Stomach (tissue), 9 donors: ENCODE measurements around the gene PIR. TPM values are rescaled to one million over a fixed set of nuclear protein-coding genes. Genes with fewer than 3 reads are reported as not detected.

Experiments used
- DNase-seq, 2 donors: peaks; one replicate each; pipeline versions ENCODE4 v3.0.0 to v3.0.0-alpha.2; 2013 to 2019
- H3K27ac ChIP-seq, 5 donors: fragments of 200-600 bp in 4 of 5; sonication (generic) in 4 of 5; one replicate each; pipeline ENCODE4 v1.5.1; 2013 to 2019; ENCODE audit warnings: mild to moderate bottlenecking in 1 of 5, moderate library complexity in 1 of 5
- H3K27me3 ChIP-seq, 3 donors: fragments of 200-600 bp; sonication (generic); one replicate each; pipeline ENCODE4 v1.5.1; 2017 to 2019; ENCODE audit warnings: mixed run types in 1 of 3
- H3K36me3 ChIP-seq, 4 donors: fragments of 200-600 bp; sonication (generic); 1 replicate in 3 of 4; 2 replicates in 1 of 4; pipeline ENCODE4 v1.5.1; 2016 to 2019
- H3K4me1 ChIP-seq, 4 donors: fragments of 200-600 bp; sonication (generic); one replicate each; pipeline ENCODE4 v1.5.1; 2016 to 2019
- H3K4me3 ChIP-seq, 4 donors: fragments of 200-600 bp; sonication (generic) in 3 of 4; one replicate each; pipeline ENCODE4 v1.5.1; 2016 to 2019; ENCODE audit warnings: mild to moderate bottlenecking in 1 of 4
- H3K9me3 ChIP-seq, 4 donors: fragments of 200-600 bp; sonication (generic); one replicate each; pipeline ENCODE4 v1.5.1; 2016 to 2019
- EP300 ChIP-seq: sonication (generic); formaldehyde crosslinking; IDR thresholded peaks from one replicate; pipeline ENCODE4 v1.6.1; 2017; ENCODE audit warnings: antibody characterized with exemption
- POLR2A ChIP-seq, 4 donors: fragments of 450-650 bp; IDR thresholded peaks; one replicate each; pipeline ENCODE4 v1.6.1; 2016; ENCODE audit warnings: antibody characterized with exemption in 4 of 4, control low read depth in 2 of 4, mild to moderate bottlenecking in 1 of 4, moderate library complexity in 1 of 4
- POLR2AphosphoS5 ChIP-seq, 3 donors: sonication (generic); formaldehyde crosslinking; IDR thresholded peaks; one replicate each; pipeline ENCODE4 v1.6.1; 2016; ENCODE audit warnings: antibody characterized with exemption in 3 of 3
- WGBS, 5 donors: extraction: QIAGEN DNeasy Blood & Tissue Kit in 3 of 5; methylation state at CpG; one replicate each; pipeline versions ENCODE4 v1.1.5 to v1.1.7; 2013 to 2018; 5-methylcytosine and 5-hydroxymethylcytosine counted together
- intact Hi-C: fragments of 100-400 bp; cut with DNase I; formaldehyde crosslinking; loops from one replicate; pipeline ENCODE4 v1.15.1; 2023; ENCODE audit warnings: low total_unique reads
- polyA plus RNA-seq, 3 donors: library from polyadenylated mRNA; stranded (reverse); fragments of 200-250 nt; gene quantifications; one replicate each; pipeline ENCODE4 v1.2.3, GENCODE V29; 2013
- total RNA-seq, 5 donors: library from RNA; depleted of rRNA; stranded (reverse); fragments of >200 nt; gene quantifications; one replicate each; pipeline versions ENCODE4 v1.1.0 to v1.2.3, GENCODE V29; 2014 to 2016
- TF ChIP-seq, protein P1 (sequence below), 7 experiments: fragments of 450-650 bp in 4 of 7; fragments of 200-600 bp in 3 of 7; sonication (generic) in 3 of 7; IDR thresholded peaks; one replicate each; pipeline ENCODE4 v1.5.1; 2016 to 2019; ENCODE audit warnings: antibody characterized with exemption in 7 of 7, control low read depth in 2 of 7, mild to moderate bottlenecking in 1 of 7
- donor health status: healthy with polysubstance abuse.
- donor health status: Bipolar disorder and iron deficiency.
- donor health status: healthy.

The PIR gene
- total and polyA plus RNA-seq, 8 donors: 5.2 to 47.5 (median 12.7) TPM

DNA sequence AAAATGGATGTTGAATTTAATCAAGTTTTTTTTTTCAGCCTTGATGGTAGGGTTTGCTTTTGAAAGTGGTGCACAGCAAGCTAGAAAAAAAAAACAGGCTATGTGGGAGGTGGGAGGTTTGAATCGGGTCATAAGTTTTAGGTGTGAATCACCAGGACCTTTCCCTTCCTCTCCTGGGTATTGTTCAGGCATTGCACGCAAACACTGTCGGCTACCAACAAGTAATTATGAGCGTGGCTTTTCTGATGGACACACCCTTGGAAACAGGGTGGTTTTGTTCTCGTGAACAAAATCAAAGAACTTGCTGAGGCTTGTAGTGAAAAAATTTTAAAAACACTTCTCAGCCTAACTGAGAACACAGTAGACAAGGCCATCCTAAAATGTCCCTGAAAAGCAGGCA lies 18.1 kb downstream of the PIR start:
- Histone ChIP-seq H3K27me3 (no peaks in the 10 kb centered on the region), H3K9me3 (no peaks in the 10 kb centered on the region), H3K4me3 (no peak overlapping the region), H3K27ac (peak overlapping the region in 3 of 5 donors; percentile 39 to 51 (median 48)), H3K36me3 (peaks cover 0 to 8% (median 3%) of the 10 kb centered on the region in 4 donors), H3K4me1 (no peaks in the 10 kb centered on the region)
- intact Hi-C loops: no loop called here
- TF ChIP-seq, protein P1, sequence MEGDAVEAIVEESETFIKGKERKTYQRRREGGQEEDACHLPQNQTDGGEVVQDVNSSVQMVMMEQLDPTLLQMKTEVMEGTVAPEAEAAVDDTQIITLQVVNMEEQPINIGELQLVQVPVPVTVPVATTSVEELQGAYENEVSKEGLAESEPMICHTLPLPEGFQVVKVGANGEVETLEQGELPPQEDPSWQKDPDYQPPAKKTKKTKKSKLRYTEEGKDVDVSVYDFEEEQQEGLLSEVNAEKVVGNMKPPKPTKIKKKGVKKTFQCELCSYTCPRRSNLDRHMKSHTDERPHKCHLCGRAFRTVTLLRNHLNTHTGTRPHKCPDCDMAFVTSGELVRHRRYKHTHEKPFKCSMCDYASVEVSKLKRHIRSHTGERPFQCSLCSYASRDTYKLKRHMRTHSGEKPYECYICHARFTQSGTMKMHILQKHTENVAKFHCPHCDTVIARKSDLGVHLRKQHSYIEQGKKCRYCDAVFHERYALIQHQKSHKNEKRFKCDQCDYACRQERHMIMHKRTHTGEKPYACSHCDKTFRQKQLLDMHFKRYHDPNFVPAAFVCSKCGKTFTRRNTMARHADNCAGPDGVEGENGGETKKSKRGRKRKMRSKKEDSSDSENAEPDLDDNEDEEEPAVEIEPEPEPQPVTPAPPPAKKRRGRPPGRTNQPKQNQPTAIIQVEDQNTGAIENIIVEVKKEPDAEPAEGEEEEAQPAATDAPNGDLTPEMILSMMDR (IDR thresholded peaks at IDR 0.05): no peak
- peak in 1 of 3 donors; percentile 6 for TF ChIP-seq POLR2AphosphoS5 (IDR thresholded peaks at IDR 0.05)
- DNase-seq: peak in 1 of 2 donors; percentile 65
- WGBS, 5 donors: 32 to 53% (median 35%) methylated on average over 4 to 5 of the region's 5 CpGs

- no peak for TF ChIP-seq POLR2A (IDR thresholded peaks at IDR 0.05)
- TF ChIP-seq, protein P1 (IDR thresholded peaks at IDR 0.05): no peak
- no peak for TF ChIP-seq POLR2AphosphoS5 (IDR thresholded peaks at IDR 0.05)
- TF ChIP-seq EP300: no peak
- no peak overlapping the region for H3K27ac ChIP-seq
- no peak for DNase-seq
- intact Hi-C loops: no loop called here
- peaks cover 0 to 8% (median 3%) of the 10 kb centered on the region in 4 donors for H3K36me3 ChIP-seq
- no peaks in the 10 kb centered on the region for H3K27me3 ChIP-seq
- H3K4me1 ChIP-seq: no peaks in the 10 kb centered on the region
- no peaks in the 10 kb centered on the region for H3K9me3 ChIP-seq
- H3K4me3 ChIP-seq: no peak overlapping the region
- 71 to 90% (median 82%) methylated on average over 4 of the region's 4 CpGs for WGBS, 5 donors
These were observed 19.1 kb downstream of the PIR start for GRCh38 chrX:15474028-15474427.

DNA sequence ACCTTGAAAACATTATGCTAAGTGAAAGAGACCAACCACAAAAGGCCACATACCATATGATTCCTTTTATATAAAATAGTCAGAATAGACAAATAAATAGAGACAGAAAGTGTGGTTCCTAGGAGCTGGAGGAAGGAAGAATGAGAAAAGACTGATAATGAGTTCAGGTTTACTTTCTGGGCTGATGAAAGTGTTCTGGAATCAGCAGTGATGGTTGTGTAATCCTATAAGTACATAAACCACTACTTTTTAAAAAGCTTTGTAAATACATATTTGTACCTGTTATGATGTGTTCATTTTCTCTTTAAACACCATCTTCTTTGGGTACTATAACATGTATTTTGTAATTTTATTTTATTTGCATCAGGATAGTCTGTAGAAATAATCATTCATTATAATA lies 20.6 kb downstream of the PIR start:
- intact Hi-C loops: no loop called here
- H3K27me3 ChIP-seq: no peaks in the 10 kb centered on the region
- no peaks in the 10 kb centered on the region for H3K9me3 ChIP-seq
- no peak for TF ChIP-seq POLR2AphosphoS5 (IDR thresholded peaks at IDR 0.05)
- TF ChIP-seq POLR2A (IDR thresholded peaks at IDR 0.05): no peak
- no peak for TF ChIP-seq EP300
- TF ChIP-seq, protein P1 (IDR thresholded peaks at IDR 0.05): no peak
- DNase-seq: no peak
- H3K27ac ChIP-seq: no peak overlapping the region
- H3K4me3 ChIP-seq: no peak overlapping the region
- H3K4me1 ChIP-seq: no peaks in the 10 kb centered on the region
- no peaks in the 10 kb centered on the region for H3K36me3 ChIP-seq

DNA sequence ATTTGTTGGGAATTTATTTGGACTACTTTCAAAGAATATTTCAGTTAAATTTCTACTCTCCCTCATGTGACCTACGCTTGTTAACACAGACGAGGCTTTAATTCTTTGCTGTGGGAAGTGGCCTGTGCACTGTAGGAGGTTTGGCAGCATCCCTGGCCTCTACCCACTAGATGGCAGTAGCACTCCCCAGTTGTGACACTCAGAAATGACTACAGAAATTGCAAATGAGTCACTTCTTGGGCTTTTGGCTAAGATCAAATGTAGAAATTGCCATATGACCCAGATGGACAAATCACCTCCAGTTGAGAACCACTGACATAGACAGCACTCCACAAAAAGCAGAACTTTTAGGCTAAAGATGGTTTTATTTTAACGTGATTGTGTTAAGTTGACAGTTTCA lies 22.1 kb downstream of the PIR start:
- no peak overlapping the region for H3K4me3 ChIP-seq
- TF ChIP-seq EP300 (no peak), POLR2AphosphoS5 (IDR thresholded peaks at IDR 0.05) (peak in 1 of 3 donors; percentile 43), POLR2A (IDR thresholded peaks at IDR 0.05) (no peak)
- TF ChIP-seq, protein P1 (IDR thresholded peaks at IDR 0.05): peak in 5 of 7 experiments; percentile 17 to 67 (median 57)
- intact Hi-C loops: no loop called here
- no peaks in the 10 kb centered on the region for H3K27me3 ChIP-seq
- no peak overlapping the region for H3K27ac ChIP-seq
- H3K36me3 ChIP-seq: no peaks in the 10 kb centered on the region
- H3K4me1 ChIP-seq: no peaks in the 10 kb centered on the region
- peak; percentile 65 to 85 for DNase-seq
- WGBS, 5 donors: 13 to 25% (median 22%) methylated on average over 3 of the region's 3 CpGs
- no peaks in the 10 kb centered on the region for H3K9me3 ChIP-seq
